Neural cell (in vitro differentiated cells): ENCODE data around the gene ANP32B. TPM values are rescaled to one million over a fixed set of nuclear protein-coding genes. Genes with fewer than 3 reads are reported as not detected.
A peak's percentile ranks its signal among the peaks of the same experiment; 100 is the strongest.

Experiments
- H2AFZ ChIP-seq: fragments of 200-600, 300-800 bp; sonication (generic), shearing (Covaris generic); 2 replicates; pipeline ENCODE4 v1.6.0; 2014; ENCODE audit warnings: low read depth, mild to moderate bottlenecking, antibody characterized with exemption, low read length, moderate library complexity
- H3F3A ChIP-seq: fragments of 200-600 bp; shearing (Covaris generic); 2 replicates; pipeline ENCODE4 v1.6.1; 2016; ENCODE audit warnings: mild to moderate bottlenecking, moderate library complexity, mixed read lengths, antibody characterized with exemption, low read length; ENCODE audit not compliant: insufficient read depth, poor library complexity, severe bottlenecking
- H3K27ac ChIP-seq: fragments of 200-600, 300-800 bp; sonication (generic), shearing (Covaris generic); 2 replicates; pipeline ENCODE4 v1.5.1; 2014; ENCODE audit warnings: mild to moderate bottlenecking, low read length, moderate library complexity
- H3K27me3 ChIP-seq: fragments of 300-800, 200-600 bp; sonication (generic), shearing (Covaris generic); 2 replicates; pipeline ENCODE4 v1.6.0; 2014; ENCODE audit warnings: mild to moderate bottlenecking, low read depth, low read length, moderate library complexity; ENCODE audit not compliant: insufficient read depth
- H3K36me3 ChIP-seq: fragments of 300-800, 200-600 bp; sonication (generic), shearing (Covaris generic); 2 replicates; pipeline ENCODE4 v1.5.1; 2014; ENCODE audit warnings: mild to moderate bottlenecking, antibody characterized with exemption, low read length, moderate library complexity; ENCODE audit not compliant: insufficient read depth
- H3K4me2 ChIP-seq: fragments of 300-800, 200-600 bp; sonication (generic), shearing (Covaris generic); 2 replicates; pipeline ENCODE4 v1.6.0; 2014; ENCODE audit warnings: mild to moderate bottlenecking, low read length
- H3K4me3 ChIP-seq: fragments of 300-800, 200-600 bp; sonication (generic), shearing (Covaris generic); 2 replicates; pipeline ENCODE4 v1.5.1; 2014; ENCODE audit warnings: mild to moderate bottlenecking, low read length, moderate library complexity
- H3K79me2 ChIP-seq: fragments of 200-600 bp; shearing (Covaris generic); replicated peaks from 2 replicates; pipeline ENCODE4 v1.6.0; 2014; ENCODE audit warnings: mild to moderate bottlenecking, low read length, moderate library complexity; ENCODE audit not compliant: insufficient read depth
- H3K9ac ChIP-seq: fragments of 300-800, 200-600 bp; sonication (generic), shearing (Covaris generic); 2 replicates; pipeline ENCODE4 v1.6.1; 2016; ENCODE audit warnings: mild to moderate bottlenecking, low read length, mixed read lengths
- H3K9me2 ChIP-seq: fragments of 200-600 bp; shearing (Covaris generic); 2 replicates; pipeline ENCODE4 v1.6.1; 2016; ENCODE audit warnings: mild to moderate bottlenecking, low read length, mixed read lengths; ENCODE audit not compliant: insufficient read depth
- H3K9me3 ChIP-seq: fragments of 200-600, 300-800 bp; sonication (generic), shearing (Covaris generic); 2 replicates; pipeline ENCODE4 v1.6.1; 2016; ENCODE audit warnings: mild to moderate bottlenecking, mixed run types, low read length, moderate library complexity, mixed read lengths
- H4K20me1 ChIP-seq: fragments of 200-600 bp; shearing (Covaris generic); 2 replicates; pipeline ENCODE4 v1.6.1; 2016; ENCODE audit warnings: mild to moderate bottlenecking, mixed run types; ENCODE audit not compliant: insufficient read depth
- EP300 ChIP-seq: fragments of 450-650 bp; conservative IDR thresholded peaks from 2 replicates; pipeline ENCODE4 v1.6.1; 2014; ENCODE audit warnings: antibody characterized with exemption, mild to moderate bottlenecking, moderate library complexity; ENCODE audit not compliant: poor library complexity, severe bottlenecking
- EZH2 ChIP-seq: fragments of 200-600, 300-800 bp; shearing (Covaris generic), sonication (generic); IDR thresholded peaks from 2 replicates; pipeline ENCODE4 v1.6.1; 2014; ENCODE audit warnings: antibody characterized with exemption, low read length, borderline replicate concordance, mild to moderate bottlenecking; ENCODE audit not compliant: insufficient read depth, poor library complexity, severe bottlenecking
- MXI1 ChIP-seq: fragments of 450-650 bp; conservative IDR thresholded peaks from 2 replicates; pipeline ENCODE4 v1.6.1; 2014; ENCODE audit warnings: antibody characterized with exemption, mild to moderate bottlenecking; ENCODE audit not compliant: poor library complexity, severe bottlenecking
- POLR2AphosphoS5 ChIP-seq: IDR thresholded peaks from 2 replicates; pipeline ENCODE4 v1.6.1; 2012
- RAD21 ChIP-seq: fragments of 450-650 bp; conservative IDR thresholded peaks from 2 replicates; pipeline ENCODE4 v1.6.1; 2014; ENCODE audit warnings: antibody characterized with exemption, mild to moderate bottlenecking, moderate library complexity
- SMC3 ChIP-seq: fragments of 450-650 bp; conservative IDR thresholded peaks from 2 replicates; pipeline ENCODE4 v1.6.1; 2014; ENCODE audit warnings: antibody characterized with exemption, mild to moderate bottlenecking, moderate library complexity; ENCODE audit not compliant: poor library complexity
- TAF1 ChIP-seq: IDR thresholded peaks from 2 replicates; pipeline ENCODE4 v1.6.1; 2012; ENCODE audit warnings: low read depth
- polyA plus RNA-seq: library from polyadenylated mRNA; depleted of rRNA; stranded (reverse); fragments of >200 nt; gene quantifications from 2 replicates; pipeline ENCODE4 v1.2.3, GENCODE V29; 2014
- TF ChIP-seq, protein P1 (sequence below): IDR thresholded peaks from 2 replicates; pipeline ENCODE4 v1.6.1; 2012; ENCODE audit warnings: borderline replicate concordance
- TF ChIP-seq, protein P2 (sequence below): fragments of 450-650 bp; IDR thresholded peaks from 2 replicates; pipeline ENCODE4 v1.5.1; 2014; ENCODE audit warnings: antibody characterized with exemption, mild to moderate bottlenecking, moderate library complexity; ENCODE audit not compliant: poor library complexity, severe bottlenecking

The ANP32B gene
- polyA plus RNA-seq, 1 donor from 2014 or later: 4.1 TPM

DNA sequence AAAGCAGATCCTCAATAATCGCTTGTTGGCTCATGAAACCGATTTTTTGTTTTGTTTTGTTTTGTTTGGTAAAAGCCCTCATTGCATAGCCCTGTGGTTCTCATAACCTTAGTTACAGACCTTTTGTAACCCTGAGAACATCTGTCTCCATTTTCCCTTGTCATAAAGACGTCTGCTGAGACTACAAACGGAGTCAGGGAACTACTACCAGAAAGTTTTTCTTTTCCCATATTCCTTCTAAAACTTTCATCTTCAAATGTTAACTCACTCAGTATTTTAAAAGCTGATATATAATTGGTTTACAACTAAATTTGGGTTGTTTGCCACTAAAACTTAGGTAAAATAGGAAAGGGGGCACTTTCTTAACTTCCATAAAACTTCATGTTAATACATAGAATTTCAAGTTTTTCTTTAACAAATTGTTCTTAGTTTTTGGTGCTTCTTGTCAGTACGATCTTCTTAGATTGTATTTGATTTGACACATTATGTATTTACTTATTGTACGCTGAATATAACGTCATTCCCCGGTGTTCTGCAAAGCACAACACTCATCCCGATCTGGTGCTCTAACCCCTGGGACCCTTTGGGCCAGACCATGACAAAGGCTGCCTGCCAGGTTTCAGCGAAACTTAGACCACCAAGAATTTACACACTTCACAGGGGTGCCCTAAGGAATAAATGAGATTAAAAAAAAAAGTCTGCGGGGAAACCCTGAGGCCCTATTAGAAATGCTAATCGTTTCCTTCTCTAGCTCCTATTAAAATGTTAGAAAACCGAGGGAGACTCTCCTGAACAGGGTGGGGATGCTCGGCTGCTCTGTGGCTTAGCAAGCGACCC is 1.1 kb upstream of the ANP32B start:
- Histone ChIP-seq H3K4me2 (peak overlapping the region; percentile 41), H3K9me2 (no peaks in the 10 kb centered on the region), H3K36me3 (no peaks in the 10 kb centered on the region), H2AFZ (peak overlapping the region; percentile 91), H3K9ac (peak overlapping the region; percentile 76), H4K20me1 (no peaks in the 10 kb centered on the region), H3K27me3 (peaks cover 13% of the 10 kb centered on the region), H3K4me3 (peak overlapping the region; percentile 85), H3K9me3 (no peaks in the 10 kb centered on the region), H3F3A (no peaks in the 10 kb centered on the region), H3K79me2 (peaks cover 22% of the 10 kb centered on the region), H3K27ac (no peak overlapping the region)
- TF ChIP-seq SMC3 (no peak), MXI1 (no peak), TAF1 (no peak), EP300 (no peak), POLR2AphosphoS5 (no peak), EZH2 (no peak), RAD21 (no peak)
- TF ChIP-seq, protein P1, sequence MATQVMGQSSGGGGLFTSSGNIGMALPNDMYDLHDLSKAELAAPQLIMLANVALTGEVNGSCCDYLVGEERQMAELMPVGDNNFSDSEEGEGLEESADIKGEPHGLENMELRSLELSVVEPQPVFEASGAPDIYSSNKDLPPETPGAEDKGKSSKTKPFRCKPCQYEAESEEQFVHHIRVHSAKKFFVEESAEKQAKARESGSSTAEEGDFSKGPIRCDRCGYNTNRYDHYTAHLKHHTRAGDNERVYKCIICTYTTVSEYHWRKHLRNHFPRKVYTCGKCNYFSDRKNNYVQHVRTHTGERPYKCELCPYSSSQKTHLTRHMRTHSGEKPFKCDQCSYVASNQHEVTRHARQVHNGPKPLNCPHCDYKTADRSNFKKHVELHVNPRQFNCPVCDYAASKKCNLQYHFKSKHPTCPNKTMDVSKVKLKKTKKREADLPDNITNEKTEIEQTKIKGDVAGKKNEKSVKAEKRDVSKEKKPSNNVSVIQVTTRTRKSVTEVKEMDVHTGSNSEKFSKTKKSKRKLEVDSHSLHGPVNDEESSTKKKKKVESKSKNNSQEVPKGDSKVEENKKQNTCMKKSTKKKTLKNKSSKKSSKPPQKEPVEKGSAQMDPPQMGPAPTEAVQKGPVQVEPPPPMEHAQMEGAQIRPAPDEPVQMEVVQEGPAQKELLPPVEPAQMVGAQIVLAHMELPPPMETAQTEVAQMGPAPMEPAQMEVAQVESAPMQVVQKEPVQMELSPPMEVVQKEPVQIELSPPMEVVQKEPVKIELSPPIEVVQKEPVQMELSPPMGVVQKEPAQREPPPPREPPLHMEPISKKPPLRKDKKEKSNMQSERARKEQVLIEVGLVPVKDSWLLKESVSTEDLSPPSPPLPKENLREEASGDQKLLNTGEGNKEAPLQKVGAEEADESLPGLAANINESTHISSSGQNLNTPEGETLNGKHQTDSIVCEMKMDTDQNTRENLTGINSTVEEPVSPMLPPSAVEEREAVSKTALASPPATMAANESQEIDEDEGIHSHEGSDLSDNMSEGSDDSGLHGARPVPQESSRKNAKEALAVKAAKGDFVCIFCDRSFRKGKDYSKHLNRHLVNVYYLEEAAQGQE: no peak
- TF ChIP-seq, protein P2, sequence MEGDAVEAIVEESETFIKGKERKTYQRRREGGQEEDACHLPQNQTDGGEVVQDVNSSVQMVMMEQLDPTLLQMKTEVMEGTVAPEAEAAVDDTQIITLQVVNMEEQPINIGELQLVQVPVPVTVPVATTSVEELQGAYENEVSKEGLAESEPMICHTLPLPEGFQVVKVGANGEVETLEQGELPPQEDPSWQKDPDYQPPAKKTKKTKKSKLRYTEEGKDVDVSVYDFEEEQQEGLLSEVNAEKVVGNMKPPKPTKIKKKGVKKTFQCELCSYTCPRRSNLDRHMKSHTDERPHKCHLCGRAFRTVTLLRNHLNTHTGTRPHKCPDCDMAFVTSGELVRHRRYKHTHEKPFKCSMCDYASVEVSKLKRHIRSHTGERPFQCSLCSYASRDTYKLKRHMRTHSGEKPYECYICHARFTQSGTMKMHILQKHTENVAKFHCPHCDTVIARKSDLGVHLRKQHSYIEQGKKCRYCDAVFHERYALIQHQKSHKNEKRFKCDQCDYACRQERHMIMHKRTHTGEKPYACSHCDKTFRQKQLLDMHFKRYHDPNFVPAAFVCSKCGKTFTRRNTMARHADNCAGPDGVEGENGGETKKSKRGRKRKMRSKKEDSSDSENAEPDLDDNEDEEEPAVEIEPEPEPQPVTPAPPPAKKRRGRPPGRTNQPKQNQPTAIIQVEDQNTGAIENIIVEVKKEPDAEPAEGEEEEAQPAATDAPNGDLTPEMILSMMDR: no peak

DNA sequence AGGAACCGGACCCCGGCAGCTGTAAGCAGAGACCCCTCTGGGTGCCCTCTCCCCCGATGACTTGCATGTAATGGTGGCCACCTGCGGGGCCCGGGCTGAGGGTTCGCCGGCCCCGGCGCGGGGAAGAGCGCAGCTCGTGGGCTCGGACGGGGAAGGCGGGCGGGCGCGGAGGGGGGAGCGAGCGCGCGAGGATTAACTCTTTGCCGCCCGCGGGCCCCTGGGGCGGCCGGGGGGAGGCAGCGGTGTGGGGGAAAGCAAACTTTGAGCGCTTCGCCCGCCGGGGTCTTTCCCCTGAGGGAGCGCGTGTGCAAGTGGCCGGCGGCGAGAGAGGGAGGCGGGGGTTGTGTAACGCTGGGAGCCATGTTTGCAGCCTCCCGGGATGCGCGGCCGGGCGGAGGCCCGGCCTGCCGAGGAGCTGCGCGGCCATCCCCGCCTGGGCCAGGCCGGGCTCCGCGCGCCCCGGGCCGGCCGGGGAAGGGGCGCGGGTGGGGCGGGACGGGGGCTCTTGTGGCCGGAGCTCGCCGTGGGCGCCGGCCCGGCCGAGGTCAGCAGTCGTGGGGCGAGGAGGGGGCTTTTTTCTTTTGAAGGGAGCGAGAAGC is 547 bp downstream of the ANP32B start:
- H3K27me3 ChIP-seq: peaks cover 13% of the 10 kb centered on the region
- peaks cover 38% of the 10 kb centered on the region for H3K79me2 ChIP-seq
- H2AFZ ChIP-seq: peak overlapping the region; percentile 40
- no peaks in the 10 kb centered on the region for H3K36me3 ChIP-seq
- H3K4me2 ChIP-seq: no peak overlapping the region
- H3F3A ChIP-seq: no peaks in the 10 kb centered on the region
- no peaks in the 10 kb centered on the region for H3K9me3 ChIP-seq
- peak overlapping the region; percentile 82 for H3K9ac ChIP-seq
- peak overlapping the region; percentile 85 for H3K4me3 ChIP-seq
- H3K27ac ChIP-seq: peak overlapping the region; percentile 75
- H3K9me2 ChIP-seq: no peaks in the 10 kb centered on the region
- no peak for TF ChIP-seq POLR2AphosphoS5
- peak; percentile 26 for TF ChIP-seq MXI1
- H4K20me1 ChIP-seq: no peaks in the 10 kb centered on the region
